ENCODE data around the gene DHDH.

DNA sequence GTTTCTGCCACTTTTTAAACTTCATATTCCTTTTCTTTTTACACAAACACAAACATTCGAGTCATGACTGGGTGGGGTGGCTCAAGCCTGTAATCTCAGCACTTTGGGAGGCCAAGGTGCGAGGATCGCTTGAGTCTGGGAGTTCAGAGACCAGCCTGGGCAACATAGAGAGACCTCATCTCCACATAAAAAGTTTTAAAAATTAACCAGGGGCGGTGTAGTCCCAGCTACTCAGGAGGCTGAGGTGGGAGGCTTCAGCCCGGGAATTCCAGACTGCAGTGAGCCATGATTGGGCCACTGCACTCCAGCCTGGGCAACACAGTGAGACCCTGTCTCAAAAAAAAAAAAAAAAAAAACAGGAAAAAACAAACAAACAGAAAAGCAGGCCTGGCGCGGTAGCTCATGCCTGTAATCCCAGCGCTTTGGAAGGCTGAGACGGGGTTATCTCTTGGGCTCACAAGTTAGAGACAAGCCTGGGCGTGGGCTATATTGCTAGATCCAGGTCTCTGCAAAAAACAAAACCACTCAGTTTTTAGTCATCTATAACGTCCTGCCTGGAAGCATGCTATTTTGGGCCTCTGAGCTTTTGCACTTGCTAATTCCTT, 20.6 kb downstream of the DHDH start:
- TF ChIP-seq, protein P1, sequence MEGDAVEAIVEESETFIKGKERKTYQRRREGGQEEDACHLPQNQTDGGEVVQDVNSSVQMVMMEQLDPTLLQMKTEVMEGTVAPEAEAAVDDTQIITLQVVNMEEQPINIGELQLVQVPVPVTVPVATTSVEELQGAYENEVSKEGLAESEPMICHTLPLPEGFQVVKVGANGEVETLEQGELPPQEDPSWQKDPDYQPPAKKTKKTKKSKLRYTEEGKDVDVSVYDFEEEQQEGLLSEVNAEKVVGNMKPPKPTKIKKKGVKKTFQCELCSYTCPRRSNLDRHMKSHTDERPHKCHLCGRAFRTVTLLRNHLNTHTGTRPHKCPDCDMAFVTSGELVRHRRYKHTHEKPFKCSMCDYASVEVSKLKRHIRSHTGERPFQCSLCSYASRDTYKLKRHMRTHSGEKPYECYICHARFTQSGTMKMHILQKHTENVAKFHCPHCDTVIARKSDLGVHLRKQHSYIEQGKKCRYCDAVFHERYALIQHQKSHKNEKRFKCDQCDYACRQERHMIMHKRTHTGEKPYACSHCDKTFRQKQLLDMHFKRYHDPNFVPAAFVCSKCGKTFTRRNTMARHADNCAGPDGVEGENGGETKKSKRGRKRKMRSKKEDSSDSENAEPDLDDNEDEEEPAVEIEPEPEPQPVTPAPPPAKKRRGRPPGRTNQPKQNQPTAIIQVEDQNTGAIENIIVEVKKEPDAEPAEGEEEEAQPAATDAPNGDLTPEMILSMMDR (conservative IDR thresholded peaks at IDR 0.05 in 1 of 2, IDR thresholded peaks at IDR 0.05 in 1 of 2; ENCODE audit: extremely low read depth in 1 of 2, insufficient read depth in 1 of 2, low read depth in 1 of 2, low read length in 2 of 2): no peak
- TF ChIP-seq EZH2 (IDR thresholded peaks at IDR 0.05; ENCODE audit: borderline replicate concordance, low read length): no peak

Measured in mammary epithelial cell (primary cell).